Left lung (tissue), 10 donors: Measurements from ENCODE around the gene AXIN1. TPM values are rescaled to one million over a fixed set of nuclear protein-coding genes. Genes with fewer than 3 reads are reported as not detected.
A peak's percentile ranks its signal among the peaks of the same experiment; 100 is the strongest.

ENCODE experiments used
- ATAC-seq: fragments of 200-7000 bp; cut with Tn5 transposase; one replicate; pipeline ENCODE4 v1.9.1; 2020; ENCODE audit warnings: moderate library complexity
- DNase-seq, 4 donors: peaks; one replicate each; pipeline ENCODE4 v3.0.0-alpha.2; 2013 to 2020
- H3K27ac ChIP-seq, 2 donors: fragments of 200-600 bp; sonication (generic) in 1 of 2; one replicate each; pipeline versions ENCODE4 v1.5.0 to v1.8.0; 2020 to 2021
- H3K27me3 ChIP-seq, 2 donors: fragments of 200-600 bp; sonication (generic) in 1 of 2; one replicate each; pipeline versions ENCODE4 v1.5.0 to v1.8.0; 2020 to 2021
- H3K36me3 ChIP-seq, 2 donors: fragments of 200-600 bp; sonication (generic) in 1 of 2; one replicate each; pipeline versions ENCODE4 v1.5.0 to v1.8.0; 2020 to 2021
- H3K4me1 ChIP-seq, 2 donors: fragments of 200-600 bp; one replicate each; pipeline ENCODE4 v1.8.0; 2021
- H3K4me3 ChIP-seq, 2 donors: fragments of 200-600 bp; sonication (generic) in 1 of 2; one replicate each; pipeline versions ENCODE4 v1.5.0 to v1.8.0; 2020 to 2021; ENCODE audit warnings: mild to moderate bottlenecking in 1 of 2
- H3K9me3 ChIP-seq, 2 donors: fragments of 200-600 bp; sonication (generic) in 1 of 2; one replicate each; pipeline versions ENCODE4 v1.5.0 to v1.8.0; 2020 to 2021
- CTCF ChIP-seq, 2 donors: fragments of 200-600 bp; sonication (generic) in 1 of 2; IDR thresholded peaks; one replicate each; pipeline versions ENCODE4 v1.5.0 to v1.8.0; 2021; ENCODE audit warnings: antibody characterized with exemption in 2 of 2
- intact Hi-C, 2 donors: fragments of 100-400 bp; cut with DNase I; formaldehyde crosslinking; loops; one replicate each; pipeline versions ENCODE4 v1.11.2 to v1.14.2; 2022
- polyA plus RNA-seq, 6 donors: library from polyadenylated mRNA; unstranded; fragments of 120-200 nt; gene quantifications; one replicate each; pipeline ENCODE4 v1.2.1, GENCODE V29; 2013; ENCODE audit not compliant: insufficient read length in 6 of 6
- total RNA-seq, 2 donors: library from RNA; stranded (reverse); fragmentation: NEBNext Ultra II Directional; extraction: Animal tissue kit (Norgen Biotek cat#: 25700); gene quantifications; one replicate each; pipeline ENCODE4 v1.2.1, GENCODE V29; 2021
- donor health status: DM: no; HTN: yes; CAD: no.
- donor health status: DM: no; HTN: no; CAD: no.

AXIN1 gene
- total and polyA plus RNA-seq, 8 donors, result 14.0 to 23.4 (median 18.0) TPM

DNA sequence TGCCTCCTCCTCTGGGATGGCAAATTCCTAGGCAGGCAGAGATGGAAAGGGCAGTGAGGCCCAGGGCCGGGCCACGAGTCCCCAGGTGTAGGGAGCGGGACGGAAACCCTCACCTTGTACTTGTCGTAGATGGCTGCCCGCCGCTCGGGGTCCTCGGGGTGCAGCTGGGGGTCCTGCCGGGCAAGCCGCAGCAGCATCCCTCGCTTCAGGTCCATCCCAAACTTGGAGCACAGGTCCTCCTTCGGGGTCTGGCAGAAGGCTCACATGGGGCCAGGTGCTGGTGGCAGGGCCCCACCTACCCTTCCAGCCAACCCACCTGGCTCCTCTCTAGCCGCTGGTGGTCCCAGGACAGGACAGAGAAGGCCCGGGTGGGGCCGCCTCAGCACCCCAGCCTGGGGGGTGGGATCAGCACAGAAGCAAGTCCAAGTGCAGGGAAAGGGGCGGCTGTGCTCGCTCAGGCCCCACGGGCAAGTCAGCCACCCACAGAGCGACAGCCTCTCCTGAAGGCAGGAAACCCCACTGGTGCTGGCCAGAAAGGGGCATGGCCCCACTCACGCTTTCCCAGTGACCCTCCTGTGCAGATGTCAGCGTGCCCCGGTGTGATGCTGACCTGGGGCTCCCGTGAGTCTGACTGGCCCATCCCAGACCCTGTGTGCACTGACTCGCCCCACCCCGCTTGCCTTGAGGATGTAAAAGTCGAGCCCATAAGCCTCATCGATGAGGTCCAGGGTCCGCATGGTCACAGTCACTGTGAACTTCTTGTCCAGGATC is 16.1 kb upstream of the AXIN1 start:
- Histone ChIP-seq H3K27ac (no peak overlapping the region), H3K27me3 (peaks cover 0 to 15% of the 10 kb centered on the region in 2 donors), H3K9me3 (no peaks in the 10 kb centered on the region), H3K36me3 (peaks cover 0 to 59% of the 10 kb centered on the region in 2 donors), H3K4me1 (peaks cover 11 to 23% of the 10 kb centered on the region in 2 donors), H3K4me3 (no peak overlapping the region)
- ATAC-seq (no peak), DNase-seq (peak in 1 of 4 donors; percentile 76)
- intact Hi-C loops, result no loop called here
- no peak for TF ChIP-seq CTCF (IDR thresholded peaks at IDR 0.05)

GRCh38 chr16:367333-367903 is 14.9 kb upstream of the AXIN1 start:
- Histone ChIP-seq H3K4me1 (peaks cover 11 to 25% of the 10 kb centered on the region in 2 donors), H3K9me3 (no peaks in the 10 kb centered on the region), H3K4me3 (no peak overlapping the region), H3K36me3 (peaks cover 0 to 48% of the 10 kb centered on the region in 2 donors), H3K27ac (no peak overlapping the region), H3K27me3 (peaks cover 0 to 23% of the 10 kb centered on the region in 2 donors)
- DNase-seq (peak in 1 of 4 donors; percentile 72), ATAC-seq (no peak)
- intact Hi-C loops, result no loop called here
- no peak for TF ChIP-seq CTCF (IDR thresholded peaks at IDR 0.05)

DNA sequence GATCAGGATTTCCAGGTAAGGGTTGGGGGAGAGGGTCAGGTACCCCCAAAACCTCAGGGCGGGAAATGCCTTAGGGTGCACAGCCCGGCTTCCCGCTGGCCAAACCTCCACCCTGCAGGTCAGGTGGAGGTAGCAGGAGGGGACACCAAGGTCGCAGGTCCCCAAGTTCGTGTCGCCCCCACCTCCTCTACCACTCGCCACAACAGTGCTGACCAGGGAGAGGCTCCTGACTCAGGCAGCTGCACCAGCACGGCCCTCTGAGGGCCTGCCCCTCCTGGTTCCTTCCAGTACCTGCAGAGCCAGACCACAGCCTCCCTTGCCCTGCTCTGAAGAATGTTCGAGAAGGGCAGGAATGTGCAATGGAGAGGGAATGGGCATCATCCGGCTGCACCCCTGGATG is 14.0 kb upstream of the AXIN1 start:
- Histone ChIP-seq H3K4me3 (no peak overlapping the region), H3K27ac (no peak overlapping the region), H3K27me3 (peaks cover 0 to 23% of the 10 kb centered on the region in 2 donors), H3K9me3 (no peaks in the 10 kb centered on the region), H3K4me1 (peaks cover 11 to 31% of the 10 kb centered on the region in 2 donors), H3K36me3 (peaks cover 0 to 38% of the 10 kb centered on the region in 2 donors)
- TF ChIP-seq CTCF (IDR thresholded peaks at IDR 0.05), result no peak
- ATAC-seq (no peak), DNase-seq (peak in 1 of 4 donors; percentile 33)
- intact Hi-C loops, result no loop called here

DNA sequence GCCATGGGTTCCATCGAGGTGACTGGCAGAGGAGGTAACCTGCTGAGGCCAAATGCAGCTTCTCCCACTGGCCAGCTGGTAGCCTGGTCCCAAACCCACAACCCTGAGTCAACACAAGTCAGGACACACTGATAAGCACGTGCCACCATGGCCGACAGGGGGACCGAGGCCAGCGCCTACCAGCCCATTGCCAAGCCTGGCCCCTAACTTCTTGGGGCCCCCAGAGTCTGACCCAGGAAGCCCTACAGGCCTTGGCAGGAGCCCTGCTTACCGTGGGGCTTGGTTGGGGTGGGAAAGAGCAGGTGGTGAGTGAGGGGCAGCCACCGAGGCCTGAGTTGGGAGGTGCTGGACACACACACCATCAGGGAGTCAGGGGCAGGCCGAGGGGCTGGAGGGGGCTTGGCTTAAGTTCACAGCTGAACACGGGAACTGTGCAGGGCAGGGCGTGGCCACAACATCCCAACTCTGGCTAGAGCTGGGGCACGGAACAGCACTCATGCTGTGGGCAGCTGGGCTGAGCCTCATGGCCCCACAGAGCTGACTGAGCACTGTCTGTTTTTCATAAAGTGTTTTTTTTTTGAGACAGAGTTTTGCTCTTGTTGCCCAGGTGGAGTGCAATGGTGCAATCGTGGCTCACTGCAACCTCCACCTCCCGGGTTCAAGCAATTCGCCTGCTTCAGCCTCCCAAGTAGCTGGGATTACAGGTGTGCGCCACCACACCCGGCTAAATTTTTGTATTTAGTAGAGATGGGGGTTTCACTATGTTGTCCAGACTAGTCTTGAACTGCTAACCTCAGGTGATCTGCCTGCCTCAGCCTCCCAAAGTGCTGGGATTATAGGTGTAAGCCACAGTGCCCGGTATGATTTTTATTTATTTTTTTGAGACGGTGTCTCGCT is 12.3 kb upstream of the AXIN1 start:
- Histone ChIP-seq H3K4me3 (no peak overlapping the region), H3K36me3 (peaks cover 0 to 33% of the 10 kb centered on the region in 2 donors), H3K4me1 (peaks cover 3 to 18% of the 10 kb centered on the region in 2 donors), H3K27ac (no peak overlapping the region), H3K9me3 (no peaks in the 10 kb centered on the region), H3K27me3 (peaks cover 0 to 23% of the 10 kb centered on the region in 2 donors)
- peak in 1 of 4 donors; percentile 61 for DNase-seq
- intact Hi-C loops, result no loop called here
- no peak for TF ChIP-seq CTCF (IDR thresholded peaks at IDR 0.05)
- ATAC-seq, result no peak
